ENCODE results near the gene GNE.
"Not testable (repeated sequence)": the region's sequence is repeated elsewhere in the genome, so short reads cannot be mapped to it uniquely, and the experiment has no call there.

GNE gene

GRCh38 chr9:36204906-36205547 is 53.2 kb downstream of the GNE start:
- FAIRE-seq, result no peak

- no peak for FAIRE-seq
These were observed 63.8 kb downstream of the GNE start for GRCh38 chr9:36194326-36195000.

- FAIRE-seq, result no peak
These were observed 65.2 kb downstream of the GNE start for GRCh38 chr9:36193023-36193422.

GRCh38 chr9:36192196-36192595 is 66.1 kb downstream of the GNE start:
- no peak for FAIRE-seq

GRCh38 chr9:36191686-36192085 is 66.6 kb downstream of the GNE start:
- no peak for FAIRE-seq

- no peak for FAIRE-seq
These were observed 67.0 kb downstream of the GNE start for GRCh38 chr9:36191290-36191645.

- FAIRE-seq, result peak; percentile 84
These were observed 67.6 kb downstream of the GNE start, which contains the start of gene CLTA for GRCh38 chr9:36190388-36191289. CLTA (plus strand) TSS chr9:36190921; CDS start chr9:36191057, 136 bp downstream.

GRCh38 chr9:36189976-36190375 is 68.3 kb downstream of the GNE start:
- no peak for FAIRE-seq

- no peak for FAIRE-seq
These were observed 70.0 kb downstream of the GNE start for GRCh38 chr9:36188212-36188611.

- no peak for FAIRE-seq
These were observed 70.8 kb downstream of the GNE start for GRCh38 chr9:36187414-36187813.

- not testable (repeated sequence) for FAIRE-seq
These were observed 78.0 kb downstream of the GNE start for GRCh38 chr9:36180243-36180642.

GRCh38 chr9:36177571-36177970 is 80.7 kb downstream of the GNE start:
- no peak for FAIRE-seq

- not testable (repeated sequence) for FAIRE-seq
These were observed 81.8 kb downstream of the GNE start for GRCh38 chr9:36176496-36176895.

- FAIRE-seq, result not testable (repeated sequence)
These were observed 83.0 kb downstream of the GNE start for GRCh38 chr9:36175209-36175608.

GRCh38 chr9:36174731-36175130 is 83.5 kb downstream of the GNE start:
- no peak for FAIRE-seq

GRCh38 chr9:36174271-36174670 is 84.0 kb downstream of the GNE start:
- no peak for FAIRE-seq

GRCh38 chr9:36173861-36174260 is 84.4 kb downstream of the GNE start:
- no peak for FAIRE-seq

- FAIRE-seq, result no peak
These were observed 87.7 kb downstream of the GNE start for GRCh38 chr9:36170531-36170930.

- FAIRE-seq, result no peak
These were observed 88.5 kb downstream of the GNE start for GRCh38 chr9:36169708-36170107.

GRCh38 chr9:36169166-36169565 is 89.1 kb downstream of the GNE start, which contains the start of gene CCIN:
CCIN (plus strand) TSS chr9:36169388; CDS start chr9:36169503, 115 bp downstream.
- no peak for FAIRE-seq

GRCh38 chr9:36166168-36166927 is 91.9 kb downstream of the GNE start:
- FAIRE-seq, result no peak

- no peak for FAIRE-seq
These were observed 92.5 kb downstream of the GNE start for GRCh38 chr9:36165826-36166167.

- FAIRE-seq, result no peak
These were observed 93.3 kb downstream of the GNE start for GRCh38 chr9:36164989-36165388.

Data from TTC549 (cell line).